Adrenal gland (tissue), 12 donors: ENCODE measurements around the gene ITGA11. TPM values are rescaled to one million over a fixed set of nuclear protein-coding genes. Genes with fewer than 3 reads are reported as not detected.

Experiments used
- DNase-seq, 7 donors: peaks; one replicate each; pipeline ENCODE4 v3.0.0-alpha.2; 2019 to 2020
- H3K27ac ChIP-seq, 5 donors: fragments of 200-600 bp; sonication (generic) in 4 of 5; 1 replicate in 3 of 5; 2 replicates in 2 of 5; pipeline versions ENCODE4 v1.5.1 to v1.8.0; 2016 to 2020; ENCODE audit warnings: mild to moderate bottlenecking in 1 of 5
- H3K27me3 ChIP-seq: fragments of 200-600 bp; 2 replicates; pipeline ENCODE4 v1.8.0; 2021
- H3K36me3 ChIP-seq, 2 donors: fragments of 200-600 bp; replicated peaks in 1 of 2; 1 replicate in 1 of 2; 2 replicates in 1 of 2; pipeline versions ENCODE4 v1.5.1 to v1.8.0; 2018 to 2022
- H3K4me1 ChIP-seq, 2 donors: fragments of 200-600 bp; replicated peaks in 1 of 2; 1 replicate in 1 of 2; 2 replicates in 1 of 2; pipeline versions ENCODE4 v1.5.1 to v1.8.0; 2018 to 2021
- H3K4me3 ChIP-seq, 4 donors: fragments of 200-600 bp; sonication (generic) in 3 of 4; one replicate each; pipeline ENCODE4 v1.5.1; 2016 to 2018
- H3K9me3 ChIP-seq, 3 donors: fragments of 200-600 bp; sonication (generic) in 1 of 3; replicated peaks in 1 of 3; 1 replicate in 2 of 3; 2 replicates in 1 of 3; pipeline versions ENCODE4 v1.5.1 to v1.8.0; 2016 to 2021
- POLR2A ChIP-seq, 2 donors: fragments of 450-650 bp; IDR thresholded peaks; one replicate each; pipeline ENCODE4 v1.6.1; 2017; ENCODE audit warnings: antibody characterized with exemption in 2 of 2, mild to moderate bottlenecking in 2 of 2, moderate library complexity in 1 of 2
- WGBS, 4 donors: extraction: QIAGEN DNeasy Blood & Tissue Kit in 2 of 4; methylation state at CpG; one replicate each; pipeline versions ENCODE4 v1.1.5 to v1.1.7; 2013 to 2017; 5-methylcytosine and 5-hydroxymethylcytosine counted together
- intact Hi-C, 2 donors: fragments of 100-400 bp; cut with DNase I; formaldehyde crosslinking; loops; one replicate each; pipeline versions ENCODE4 v1.14.1 to v1.15.0; 2022 to 2023
- polyA plus RNA-seq, 3 donors: library from polyadenylated mRNA; stranded (reverse); fragments of 200-250 nt in 2 of 3; fragments of 350-450 nt in 1 of 3; fragmentation: Illumina TruSeq in 1 of 3; extraction: RNeasy Lipid Tissue Mini Kit (QIAGEN cat#74804) in 1 of 3; gene quantifications; one replicate each; pipeline ENCODE4 v1.2.3, GENCODE V29; 2013 to 2014
- total RNA-seq, 9 donors: library from RNA; depleted of rRNA in 4 of 9; stranded (reverse); fragments of >200 nt in 4 of 9; fragments of 120-200 nt in 1 of 9; fragmentation: NEBNext Ultra II Directional in 1 of 9; extraction: Animal tissue kit (Norgen Biotek cat#: 25700) in 1 of 9; gene quantifications; one replicate each; pipeline versions ENCODE4 v1.1.0 to v1.2.4, GENCODE V29; 2013 to 2023
- TF ChIP-seq, protein P1 (sequence below), 6 experiments: fragments of 450-650 bp in 4 of 6; fragments of 200-600 bp in 2 of 6; sonication (generic) in 1 of 6; IDR thresholded peaks; 1 replicate in 5 of 6; 2 replicates in 1 of 6; pipeline versions ENCODE4 v1.5.1 to v1.8.0; 2016 to 2021; ENCODE audit warnings: antibody characterized with exemption in 6 of 6, mild to moderate bottlenecking in 2 of 6, moderate library complexity in 1 of 6
- donor health status: healthy with polysubstance abuse.
- donor health status: Bipolar disorder and iron deficiency.
- donor health status: DM: yes; HTN: yes; CAD: no.
- donor health status: DM: no; HTN: no; CAD: no.
- donor health status: DM: no; HTN: no; CAD: no.
- donor health status: DM: yes; HTN: yes; CAD: no.

The ITGA11 gene
- total and polyA plus RNA-seq, 12 donors = 1.4 to 52.5 (median 7.5) TPM

DNA sequence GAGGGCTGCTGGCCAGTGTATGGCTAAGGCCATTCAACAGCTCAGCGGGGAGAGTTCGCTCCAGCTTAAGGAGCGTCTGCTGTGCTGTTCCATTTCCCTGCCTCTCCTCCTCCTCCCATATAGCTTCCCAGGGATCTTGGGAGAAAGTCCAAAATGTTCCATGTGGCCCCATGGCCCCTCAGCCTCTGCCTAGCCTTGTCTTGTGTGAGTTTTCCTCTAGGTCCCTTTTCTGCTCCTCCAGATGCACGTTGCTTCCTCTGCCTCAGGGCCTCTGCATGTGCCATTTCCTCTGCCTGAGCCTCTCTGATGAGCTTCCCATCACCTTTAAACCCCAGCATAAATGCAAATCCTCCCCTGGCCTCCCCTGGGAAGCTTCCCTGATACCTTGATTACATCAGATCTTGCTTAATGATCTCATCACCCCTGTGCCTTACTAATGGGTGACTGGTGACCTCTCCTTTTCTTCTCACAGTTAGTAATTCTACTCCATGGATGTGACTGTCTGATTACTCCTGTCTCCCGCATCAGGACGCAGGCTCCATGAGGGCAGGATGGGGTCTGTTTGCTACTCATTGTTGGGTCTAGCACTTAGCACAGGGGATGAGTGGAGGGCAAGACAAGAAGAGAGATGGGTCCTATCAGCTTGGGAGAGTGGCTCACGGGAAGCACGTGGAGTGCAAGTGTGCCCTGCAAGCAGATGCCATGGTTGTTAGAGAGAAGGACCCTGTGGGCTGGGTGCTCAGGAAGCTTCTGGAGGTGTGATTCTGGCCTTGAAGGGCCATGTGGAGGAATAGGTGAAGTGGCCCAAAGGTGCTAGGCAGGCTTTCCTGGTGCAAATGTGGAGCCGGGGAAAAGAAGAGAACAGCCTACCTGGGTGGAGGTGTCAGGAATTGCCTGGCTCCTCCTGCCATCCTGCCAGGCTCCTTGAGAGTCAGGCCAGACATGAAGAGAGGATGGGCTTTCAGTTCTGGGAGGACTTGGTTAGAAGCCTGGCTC lies 23.8 kb downstream of the ITGA11 start:
- TF ChIP-seq POLR2A (IDR thresholded peaks at IDR 0.05) = no peak
- TF ChIP-seq, protein P1, sequence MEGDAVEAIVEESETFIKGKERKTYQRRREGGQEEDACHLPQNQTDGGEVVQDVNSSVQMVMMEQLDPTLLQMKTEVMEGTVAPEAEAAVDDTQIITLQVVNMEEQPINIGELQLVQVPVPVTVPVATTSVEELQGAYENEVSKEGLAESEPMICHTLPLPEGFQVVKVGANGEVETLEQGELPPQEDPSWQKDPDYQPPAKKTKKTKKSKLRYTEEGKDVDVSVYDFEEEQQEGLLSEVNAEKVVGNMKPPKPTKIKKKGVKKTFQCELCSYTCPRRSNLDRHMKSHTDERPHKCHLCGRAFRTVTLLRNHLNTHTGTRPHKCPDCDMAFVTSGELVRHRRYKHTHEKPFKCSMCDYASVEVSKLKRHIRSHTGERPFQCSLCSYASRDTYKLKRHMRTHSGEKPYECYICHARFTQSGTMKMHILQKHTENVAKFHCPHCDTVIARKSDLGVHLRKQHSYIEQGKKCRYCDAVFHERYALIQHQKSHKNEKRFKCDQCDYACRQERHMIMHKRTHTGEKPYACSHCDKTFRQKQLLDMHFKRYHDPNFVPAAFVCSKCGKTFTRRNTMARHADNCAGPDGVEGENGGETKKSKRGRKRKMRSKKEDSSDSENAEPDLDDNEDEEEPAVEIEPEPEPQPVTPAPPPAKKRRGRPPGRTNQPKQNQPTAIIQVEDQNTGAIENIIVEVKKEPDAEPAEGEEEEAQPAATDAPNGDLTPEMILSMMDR (IDR thresholded peaks at IDR 0.05) = no peak
- H3K9me3 ChIP-seq = no peaks in the 10 kb centered on the region

DNA sequence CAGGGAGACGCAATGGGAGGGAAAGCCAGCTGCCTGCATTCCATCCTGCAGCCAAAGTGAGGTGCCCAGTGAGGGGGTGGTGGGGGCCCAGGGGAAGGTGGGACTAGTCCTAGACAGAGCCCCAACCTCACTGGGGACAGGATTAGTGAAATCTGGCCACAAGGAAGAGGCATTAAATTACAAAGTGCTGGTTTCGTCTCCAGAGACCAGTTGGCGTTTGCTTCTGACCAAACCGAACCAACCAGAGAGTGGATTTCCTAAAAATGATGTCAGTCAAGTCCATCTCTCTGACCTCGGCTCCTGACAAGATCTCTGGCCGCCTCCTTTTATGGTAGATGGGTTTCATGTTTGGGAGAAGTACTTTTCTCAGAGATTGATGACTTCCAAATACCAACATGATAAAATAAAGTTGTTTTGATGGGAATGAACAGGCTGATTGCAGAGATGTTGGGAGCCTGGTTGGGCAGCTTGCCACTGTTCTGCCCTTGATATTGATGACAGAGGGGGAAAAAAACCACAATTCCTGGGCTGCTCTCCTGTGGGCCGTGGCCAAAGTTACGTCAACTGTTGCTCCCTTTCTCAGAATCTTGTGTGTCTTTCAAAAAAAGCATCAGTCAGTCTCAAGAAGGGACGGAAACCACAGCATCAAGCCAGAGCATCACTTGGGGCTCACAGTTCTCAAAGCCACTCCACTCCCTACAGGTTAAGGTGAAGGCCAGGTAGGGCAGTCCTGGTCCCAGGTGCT lies 24.6 kb downstream of the ITGA11 start:
- TF ChIP-seq POLR2A (IDR thresholded peaks at IDR 0.05) = no peak
- TF ChIP-seq, protein P1 (IDR thresholded peaks at IDR 0.05) = no peak
- H3K27me3 ChIP-seq = no peaks in the 10 kb centered on the region
- no peaks in the 10 kb centered on the region for H3K4me1 ChIP-seq
- H3K27ac ChIP-seq = peak overlapping the region in 2 of 5 donors; percentile 2 to 67
- intact Hi-C loops = no loop called here
- no peaks in the 10 kb centered on the region for H3K36me3 ChIP-seq
- no peaks in the 10 kb centered on the region for H3K9me3 ChIP-seq
- peak in 6 of 7 donors; percentile 10 to 74 (median 40) for DNase-seq
- no peak overlapping the region for H3K4me3 ChIP-seq
- 63 to 72% (median 69%) methylated on average over 9 of the region's 9 CpGs for WGBS, 4 donors

More for the DNA sequence above, 23.8 kb downstream of the ITGA11 start:
- peak in 4 of 7 donors; percentile 2 to 20 (median 10) for DNase-seq
- WGBS, 4 donors = 88 to 92% (median 90%) methylated on average over 9 of the region's 9 CpGs
- intact Hi-C loops = no loop called here
- Histone ChIP-seq H3K36me3 (no peaks in the 10 kb centered on the region), H3K27me3 (no peaks in the 10 kb centered on the region), H3K4me3 (no peak overlapping the region), H3K4me1 (no peaks in the 10 kb centered on the region), H3K27ac (peak overlapping the region in 1 of 5 donors; percentile 15)

DNA sequence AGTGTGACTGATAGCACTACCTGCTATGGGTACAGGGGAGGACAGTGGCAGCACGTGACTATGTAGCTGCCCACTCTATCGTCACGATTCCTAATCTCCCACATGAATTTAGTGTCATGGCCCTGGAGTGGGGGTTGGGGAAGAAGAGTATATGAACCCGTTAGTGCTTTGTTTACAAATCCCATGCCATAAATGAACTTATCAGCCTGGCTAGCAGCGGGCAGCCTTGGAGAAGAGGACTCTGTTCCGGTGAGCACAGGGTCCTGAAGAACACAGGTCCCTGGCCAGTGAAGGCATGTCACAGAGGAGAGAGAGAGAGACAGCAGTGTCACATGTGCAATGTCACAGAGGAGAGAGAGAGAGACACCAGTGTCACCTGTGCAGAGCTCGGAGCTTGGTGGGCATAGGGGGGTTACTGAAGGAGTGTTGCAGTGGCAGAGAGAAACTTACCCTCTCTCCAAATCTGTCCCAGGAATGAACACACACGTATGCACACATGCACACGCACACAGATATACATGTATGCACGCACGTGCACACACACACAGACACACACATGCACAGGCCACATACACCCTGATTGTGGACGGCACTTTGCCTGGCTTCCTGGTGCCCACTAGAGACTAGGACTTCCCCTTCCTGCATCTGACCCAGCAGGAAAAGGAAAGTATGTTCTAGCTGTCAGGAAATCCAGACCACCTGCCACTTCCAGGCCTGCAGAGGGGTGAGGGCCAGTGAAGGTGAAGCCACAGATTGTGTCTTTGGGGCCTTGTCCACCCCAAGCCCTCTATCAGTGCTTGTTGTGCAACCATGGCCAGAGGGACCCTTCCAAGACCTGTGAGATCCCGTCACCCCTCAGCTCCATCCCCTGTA lies 26.3 kb downstream of the ITGA11 start:
- WGBS, 4 donors = 69 to 80% (median 72%) methylated on average over 9 to 13 of the region's 13 CpGs
- Histone ChIP-seq H3K9me3 (no peaks in the 10 kb centered on the region), H3K27me3 (no peaks in the 10 kb centered on the region), H3K4me3 (no peak overlapping the region), H3K36me3 (no peaks in the 10 kb centered on the region), H3K4me1 (no peaks in the 10 kb centered on the region), H3K27ac (no peak overlapping the region)
- TF ChIP-seq, protein P1 (IDR thresholded peaks at IDR 0.05) = no peak
- TF ChIP-seq POLR2A (IDR thresholded peaks at IDR 0.05) = no peak
- peak in 3 of 7 donors; percentile 8 to 21 (median 13) for DNase-seq
- intact Hi-C loops = no loop called here
